Measurements from ENCODE around the gene CAPN5.
"Not testable (repeated sequence)": the region's sequence is repeated elsewhere in the genome, so short reads cannot be mapped to it uniquely, and the experiment has no call there.

CAPN5 gene

GRCh38 chr11:77085652-77086051 lies 18.9 kb downstream of the CAPN5 start:
- DNase-seq: peak; percentile 10

GRCh38 chr11:77086521-77087472 lies 20.0 kb downstream of the CAPN5 start:
- DNase-seq: no peak

- DNase-seq: no peak
Measured at GRCh38 chr11:77087723-77088225, 21.0 kb downstream of the CAPN5 start.

DNA sequence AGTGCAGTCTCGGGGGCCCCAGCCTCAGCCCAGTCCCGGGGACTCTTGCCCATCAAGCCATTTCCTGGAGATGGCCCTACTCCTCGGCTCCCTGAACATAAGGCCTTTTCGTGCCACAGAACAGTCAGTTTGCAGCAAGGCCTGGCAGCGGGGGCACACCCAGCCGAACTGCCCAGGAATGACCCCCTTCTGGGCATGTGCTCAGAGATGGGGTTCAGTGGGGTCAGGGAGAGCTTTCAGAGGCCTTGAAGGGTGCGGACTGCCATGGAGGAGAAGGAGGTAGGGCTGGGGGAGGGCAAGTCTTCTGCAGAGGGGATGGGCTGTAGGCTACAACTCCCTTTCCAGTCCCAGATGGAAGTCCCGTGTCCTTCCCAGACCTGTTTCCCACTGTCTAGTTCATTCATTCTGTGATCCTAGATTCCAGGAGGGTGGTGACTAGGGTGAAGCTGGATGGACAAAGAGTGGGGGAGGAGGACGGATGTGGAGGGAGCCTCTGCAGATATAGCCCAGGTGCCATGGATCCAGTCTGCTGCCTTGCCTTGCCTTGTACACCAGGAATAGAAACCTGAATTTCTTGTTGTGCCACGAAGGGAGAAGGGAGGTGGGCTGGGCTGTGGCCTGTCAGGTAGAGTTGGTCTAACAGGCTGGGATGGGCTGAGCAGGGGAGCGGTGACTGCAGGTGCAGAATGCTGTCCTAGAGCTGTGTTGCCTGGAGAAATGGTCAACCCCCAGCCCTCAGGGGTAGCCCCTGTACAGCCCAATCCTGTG lies 21.6 kb downstream of the CAPN5 start:
- DNase-seq: no peak

- DNase-seq: no peak
Measured at GRCh38 chr11:77089004-77089545, 22.3 kb downstream of the CAPN5 start.

- no peak for DNase-seq
Measured at GRCh38 chr11:77090046-77090372, 23.2 kb downstream of the CAPN5 start.

GRCh38 chr11:77090373-77091111 lies 23.8 kb downstream of the CAPN5 start:
- no peak for DNase-seq

- DNase-seq: peak; percentile 81
Measured at GRCh38 chr11:77091146-77091940, 24.6 kb downstream of the CAPN5 start.

DNA sequence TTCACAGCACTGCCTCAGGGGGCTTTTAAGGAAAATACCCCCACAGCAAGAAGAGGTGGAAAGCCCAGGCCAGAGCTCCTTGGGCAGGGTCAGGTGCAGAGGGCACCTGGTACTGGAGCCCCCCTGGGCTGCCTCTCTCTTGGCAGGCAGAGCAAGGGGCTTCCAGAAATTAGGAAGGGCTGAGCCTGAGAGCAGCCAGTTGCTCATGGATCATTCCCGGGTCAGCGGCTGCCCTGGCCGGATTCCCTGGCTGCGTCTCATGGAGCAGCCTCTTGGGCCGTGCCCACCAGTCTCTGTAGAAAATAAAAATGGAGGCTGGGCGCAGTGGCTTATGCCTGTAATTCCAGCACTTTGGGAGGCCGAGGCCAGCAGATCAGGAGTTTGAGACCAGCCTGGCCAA lies 25.6 kb downstream of the CAPN5 start:
- DNase-seq: no peak

GRCh38 chr11:77093056-77093891 lies 26.5 kb downstream of the CAPN5 start:
- no peak for DNase-seq

DNA sequence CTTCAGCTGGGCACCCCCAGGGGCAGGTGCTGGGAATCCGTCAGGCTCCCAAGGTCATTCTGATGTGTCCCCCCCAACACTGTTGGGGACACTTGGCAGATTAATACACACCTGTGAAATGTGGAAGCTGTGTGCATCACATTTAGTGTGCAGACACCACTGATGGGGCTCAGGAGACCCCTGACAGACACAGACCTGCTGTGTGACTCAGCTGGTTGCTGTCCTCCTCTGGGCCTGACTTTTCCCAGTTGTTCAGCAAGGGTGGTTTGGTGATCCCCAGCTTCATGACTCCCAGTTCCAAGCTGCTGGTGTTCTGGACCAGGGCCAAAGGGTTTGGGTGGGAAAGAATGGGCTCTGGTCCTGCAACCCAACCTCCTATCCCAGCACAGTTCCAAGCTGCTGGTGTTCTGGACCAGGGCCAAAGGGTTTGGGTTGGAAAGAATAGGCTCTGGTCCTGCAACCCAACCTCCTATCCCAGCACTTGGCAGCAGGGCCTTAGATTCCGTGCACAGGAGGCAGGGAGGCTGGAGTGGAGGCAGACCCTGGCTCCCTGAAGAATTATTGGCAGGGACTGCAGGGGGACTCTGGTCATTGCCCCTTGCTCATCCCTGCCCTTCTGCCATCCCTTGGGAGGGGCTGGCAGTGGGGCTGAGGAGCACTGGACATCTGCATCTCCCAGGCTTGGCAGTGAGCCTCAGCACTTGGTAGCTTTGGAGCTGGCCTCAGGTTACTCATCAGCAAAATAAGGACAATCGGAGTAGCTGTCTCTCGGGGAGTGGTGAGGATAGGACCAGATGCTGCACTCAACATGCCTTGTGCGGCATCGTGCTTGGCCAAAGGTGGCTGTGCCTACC lies 27.4 kb downstream of the CAPN5 start:
- no peak for DNase-seq

- no peak for DNase-seq
Measured at GRCh38 chr11:77094841-77095365, 28.1 kb downstream of the CAPN5 start.

- DNase-seq: no peak
Measured at GRCh38 chr11:77095551-77096490, 29.1 kb downstream of the CAPN5 start.

DNA sequence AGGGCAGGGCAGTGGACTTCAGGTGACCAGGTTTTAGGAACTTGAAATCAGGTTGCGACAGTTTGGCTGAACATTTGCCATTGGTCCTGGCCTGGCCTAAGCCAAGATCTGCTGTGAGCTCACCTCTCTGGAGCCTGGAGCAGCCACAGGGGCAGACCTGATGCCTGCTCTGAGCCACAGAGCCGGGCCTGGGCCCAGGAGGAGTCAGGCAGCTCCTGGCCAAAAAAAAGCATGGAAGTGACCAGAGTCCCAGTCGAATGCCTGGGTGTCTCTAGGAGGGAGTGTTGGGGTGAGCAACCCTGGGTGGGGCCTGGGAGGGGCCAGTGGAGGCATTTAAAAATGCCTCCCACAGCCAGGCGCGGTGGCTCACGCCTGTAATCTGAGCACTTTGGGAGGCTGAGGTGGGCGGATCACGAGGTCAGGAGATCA lies 29.8 kb downstream of the CAPN5 start:
- no peak for DNase-seq

- DNase-seq: not testable (repeated sequence)
Measured at GRCh38 chr11:77097180-77097579, 30.4 kb downstream of the CAPN5 start.

DNA sequence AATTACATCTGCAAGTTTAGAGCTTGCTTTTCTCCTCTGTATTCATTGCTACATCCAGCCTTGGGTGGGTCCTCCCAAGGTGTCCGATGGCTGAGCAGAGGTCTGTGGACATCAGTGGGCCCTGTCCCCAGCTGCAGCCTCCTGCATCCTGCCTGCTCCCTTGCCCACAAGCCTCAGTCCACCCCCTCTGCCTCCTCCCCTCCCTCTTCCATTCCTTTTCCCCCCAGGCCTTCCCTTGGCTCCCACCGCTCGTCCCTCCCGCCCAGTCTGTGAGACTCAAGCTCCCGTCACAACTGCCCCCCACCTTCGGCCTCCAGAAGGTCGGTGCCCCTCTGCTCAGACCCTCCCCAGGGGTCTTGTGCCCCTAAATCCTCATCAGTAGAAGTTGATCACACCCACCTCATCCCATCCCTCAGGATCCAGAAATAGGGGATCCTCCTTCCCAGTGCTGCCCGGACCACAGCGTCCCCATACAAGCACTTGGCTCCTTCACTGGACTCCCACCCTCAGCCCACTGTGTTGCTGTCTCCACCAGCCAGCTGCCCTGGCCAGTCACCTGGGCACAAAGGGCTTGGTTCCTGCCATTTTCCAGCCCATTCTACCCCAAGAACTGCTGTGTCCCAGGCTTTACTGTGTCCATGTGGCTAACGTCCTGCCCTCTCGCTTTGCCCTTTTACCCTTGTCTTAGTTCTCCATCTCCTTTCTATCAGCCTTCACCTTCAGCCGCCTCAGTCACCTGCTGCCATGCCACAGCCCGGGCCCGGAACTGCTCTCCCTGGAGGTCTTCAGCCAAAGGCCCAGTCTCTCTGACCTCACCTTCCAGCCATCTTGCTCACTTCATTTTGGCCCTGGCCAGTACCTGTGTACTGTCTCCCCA lies 33.6 kb downstream of the CAPN5 start:
- no peak for DNase-seq

- DNase-seq: no peak
Measured at GRCh38 chr11:77101043-77101537, 34.3 kb downstream of the CAPN5 start.
